GM12873 (cell line): ENCODE data around the gene COA5.

Experiments
- CTCF ChIP-seq: IDR thresholded peaks from 2 replicates; pipeline ENCODE4 v1.5.1; 2012; ENCODE audit warnings: low read depth, mild to moderate bottlenecking, moderate library complexity, low read length, control low read depth; ENCODE audit not compliant: insufficient read depth; ENCODE audit errors: missing control alignments

The COA5 gene

GRCh38 chr2:98571121-98571701 lies 37.1 kb downstream of the COA5 start:
- TF ChIP-seq CTCF = no peak

- TF ChIP-seq CTCF = no peak
Measured at GRCh38 chr2:98570356-98570755, 38.0 kb downstream of the COA5 start.

DNA sequence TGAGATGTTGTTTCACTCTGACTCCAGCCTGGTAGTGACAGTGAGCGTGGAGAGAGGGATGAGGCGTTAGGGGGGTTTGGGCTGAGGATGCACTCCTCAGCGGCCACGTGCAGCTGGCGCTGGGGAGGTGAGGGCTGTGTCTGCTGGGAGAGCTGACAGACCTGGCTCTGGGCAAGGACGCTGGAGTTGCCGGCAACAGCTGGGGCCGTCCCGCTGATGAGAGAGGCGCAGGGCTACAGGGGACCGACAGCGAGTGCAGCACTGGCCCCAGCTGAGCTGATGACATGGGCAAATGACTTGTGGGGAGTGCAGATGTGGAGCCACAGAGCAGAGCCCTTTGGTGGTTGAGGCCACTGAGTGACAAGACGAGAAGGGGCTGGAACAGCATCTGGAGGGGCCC lies 38.4 kb downstream of the COA5 start:
- TF ChIP-seq CTCF = no peak

GRCh38 chr2:98569197-98569793 lies 39.0 kb downstream of the COA5 start:
- TF ChIP-seq CTCF = peak; percentile 95

DNA sequence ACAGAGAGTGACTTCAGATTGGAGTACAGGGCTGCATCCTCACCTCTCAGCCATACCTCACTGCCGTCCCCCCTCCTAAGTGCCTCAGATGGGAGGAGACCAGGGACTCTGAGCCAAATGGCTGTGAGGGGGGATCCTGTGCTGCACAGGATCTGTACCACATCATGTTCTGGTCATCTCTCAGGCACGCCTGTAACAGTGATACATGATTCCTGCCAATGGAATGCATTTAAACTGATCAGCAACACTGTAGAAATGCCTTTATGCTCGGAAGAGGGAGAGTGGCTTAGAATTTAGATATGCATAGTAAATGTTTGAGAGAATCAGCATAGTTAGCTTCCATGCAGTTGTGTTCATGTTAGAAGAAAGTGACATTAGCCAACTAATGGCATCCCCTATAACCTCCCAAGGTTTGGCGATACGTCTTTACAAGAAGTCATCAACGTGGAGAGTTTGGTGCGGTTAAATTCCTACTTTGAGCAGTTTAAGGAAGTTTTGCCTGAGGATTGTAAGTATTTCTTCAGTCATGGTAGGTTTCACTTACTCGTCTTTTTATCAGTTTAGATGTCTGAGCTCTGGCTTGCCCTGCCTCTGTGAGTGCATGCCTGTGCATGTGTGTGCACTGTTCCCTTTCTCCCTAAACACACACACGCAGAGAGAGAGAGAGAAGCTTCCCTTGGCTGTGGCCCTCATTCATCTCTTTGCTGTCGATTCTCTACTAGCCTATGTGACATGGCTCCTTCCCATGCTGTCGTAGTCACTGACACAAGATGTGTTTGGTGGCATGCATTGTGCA lies 40.0 kb downstream of the COA5 start:
- TF ChIP-seq CTCF = no peak

GRCh38 chr2:98565941-98566340 lies 42.4 kb downstream of the COA5 start:
- TF ChIP-seq CTCF = no peak

GRCh38 chr2:98565286-98565860 lies 42.9 kb downstream of the COA5 start:
- TF ChIP-seq CTCF = no peak
